Endometrial microvascular endothelial cells (primary cell): Measurements from ENCODE around the gene PCDH15. TPM values are rescaled to one million over a fixed set of nuclear protein-coding genes. Genes with fewer than 3 reads are reported as not detected.

Experiments
- in situ Hi-C: cut with HindIII; loops from 2 replicates; pipeline ENCODE4 v1.10.0; 2017; ENCODE audit warnings: low sequenced_read_pairs, low pct_unique_long_range_greater_than_20kb; ENCODE audit errors: inconsistent ontology term
- total RNA-seq: library from RNA; depleted of rRNA; stranded (reverse); fragments of >200 nt; gene quantifications from one replicate; pipeline ENCODE4 v1.2.3, GENCODE V29; 2015; ENCODE audit errors: inconsistent ontology term

PCDH15 gene
- total RNA-seq, 1 donor from 2014 or later: not detected

DNA sequence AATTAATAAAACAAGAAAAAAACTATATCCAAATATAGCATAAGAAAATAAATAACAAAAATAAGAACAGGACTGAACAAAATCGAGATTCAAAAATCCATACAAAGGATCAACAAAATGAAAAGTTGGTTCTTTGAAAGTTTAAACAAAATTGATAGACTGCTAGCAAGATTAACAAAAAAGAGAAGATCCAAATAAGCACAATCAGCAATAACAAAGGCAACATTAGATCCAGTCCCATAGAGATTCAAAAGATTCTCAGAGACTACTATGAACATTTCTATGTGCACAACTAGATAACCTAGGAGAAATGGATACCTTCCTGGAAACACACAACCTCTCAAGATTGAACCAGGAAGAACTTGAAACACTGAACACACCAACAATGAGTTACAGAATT is 534.6 kb downstream of the PCDH15 start:
- in situ Hi-C loops: no loop called here

DNA sequence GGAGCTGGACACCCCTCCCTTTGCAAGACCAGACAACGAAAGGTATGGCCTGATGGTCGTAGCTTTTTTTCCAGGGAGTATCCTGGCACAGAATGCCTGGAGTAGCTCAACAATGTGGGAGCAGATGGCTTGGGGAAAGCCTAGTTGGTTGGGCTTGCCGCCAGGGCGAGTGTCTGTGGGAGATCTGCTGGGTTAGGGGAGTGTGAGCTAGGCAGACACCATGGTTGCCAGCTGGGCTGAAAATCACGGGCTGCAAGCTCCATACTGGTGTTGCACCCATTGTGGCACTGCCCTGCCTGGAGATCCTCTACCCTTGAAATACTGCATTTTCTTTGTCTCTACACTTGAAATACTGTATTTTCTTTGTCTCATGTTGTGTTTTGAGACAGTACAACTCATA is 538.3 kb downstream of the PCDH15 start:
- in situ Hi-C loops: no loop called here

DNA sequence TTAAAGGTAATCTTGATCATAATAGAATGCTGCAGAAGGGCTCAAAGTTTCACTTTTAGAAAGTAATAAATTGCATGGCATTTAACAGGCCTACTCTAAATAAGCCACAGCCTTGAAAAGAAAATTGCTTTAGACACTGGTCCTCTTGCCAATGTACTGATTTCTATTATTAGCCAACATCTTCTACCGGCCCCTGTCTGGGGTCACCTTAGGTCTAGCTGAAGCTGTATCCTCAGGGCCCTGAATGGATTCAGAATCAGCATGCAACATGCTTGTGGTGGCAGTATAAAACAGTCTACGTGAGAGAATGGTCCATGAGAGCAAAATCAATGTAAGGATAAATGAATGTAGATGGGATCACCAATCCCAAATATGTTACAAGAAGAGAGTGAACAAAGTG is 541.9 kb downstream of the PCDH15 start:
- in situ Hi-C loops: no loop called here

DNA sequence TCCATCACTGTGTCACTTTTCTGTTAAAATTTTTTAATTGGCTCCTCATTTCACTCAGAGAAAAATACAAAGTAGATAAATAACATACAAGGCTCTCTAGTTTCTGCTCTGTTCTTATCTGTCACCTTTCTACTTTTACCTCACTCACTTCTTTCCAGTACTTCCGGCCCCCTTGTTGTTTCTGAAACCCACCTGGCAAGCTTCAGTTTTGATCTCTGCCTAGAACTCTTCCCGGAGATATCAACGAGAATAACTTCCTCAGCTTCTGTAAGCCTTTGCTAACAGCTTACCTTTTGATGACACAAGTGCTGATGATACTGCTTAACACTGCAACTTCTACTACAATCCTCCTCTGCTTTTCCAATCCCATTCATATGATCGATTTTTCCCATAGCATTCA is 566.2 kb downstream of the PCDH15 start:
- in situ Hi-C loops: no loop called here

DNA sequence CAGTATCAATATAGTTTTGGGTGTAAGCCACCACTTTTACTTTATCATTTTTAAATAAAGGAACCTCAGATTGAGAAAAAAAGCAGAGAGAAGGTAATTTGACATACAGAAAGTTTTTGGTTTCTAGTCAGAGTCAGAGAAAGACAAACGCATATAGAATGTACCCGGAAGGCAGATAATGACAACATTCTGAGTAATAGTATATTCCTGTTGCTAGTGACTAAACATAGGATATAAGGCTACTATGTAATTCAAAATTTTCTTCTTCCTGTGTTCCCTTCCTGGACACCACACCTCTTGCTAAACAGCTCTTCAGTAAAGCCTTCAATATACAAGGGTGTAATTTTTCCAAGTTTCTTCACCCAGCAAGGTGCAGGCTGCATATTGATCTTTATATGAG is 597.6 kb downstream of the PCDH15 start:
- in situ Hi-C loops: no loop called here

DNA sequence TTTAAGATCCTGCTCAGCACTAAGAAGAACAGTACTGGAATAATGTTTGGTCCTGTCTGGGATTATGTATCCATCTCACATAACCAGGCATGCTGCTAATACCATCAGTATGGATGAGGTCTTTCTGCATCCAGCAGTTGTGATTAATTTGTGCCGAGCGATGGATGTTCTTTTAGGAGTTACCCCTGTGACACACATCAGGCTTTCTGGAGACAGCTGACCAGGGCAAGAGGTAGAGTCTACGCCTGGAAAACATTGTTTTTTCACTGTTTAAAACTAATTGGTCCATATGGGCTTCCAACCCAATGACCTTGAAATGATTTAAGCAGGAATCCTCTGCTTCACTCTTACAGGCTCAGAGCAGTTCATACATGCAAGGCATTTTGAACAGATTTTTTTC is 603.0 kb downstream of the PCDH15 start:
- in situ Hi-C loops: no loop called here

DNA sequence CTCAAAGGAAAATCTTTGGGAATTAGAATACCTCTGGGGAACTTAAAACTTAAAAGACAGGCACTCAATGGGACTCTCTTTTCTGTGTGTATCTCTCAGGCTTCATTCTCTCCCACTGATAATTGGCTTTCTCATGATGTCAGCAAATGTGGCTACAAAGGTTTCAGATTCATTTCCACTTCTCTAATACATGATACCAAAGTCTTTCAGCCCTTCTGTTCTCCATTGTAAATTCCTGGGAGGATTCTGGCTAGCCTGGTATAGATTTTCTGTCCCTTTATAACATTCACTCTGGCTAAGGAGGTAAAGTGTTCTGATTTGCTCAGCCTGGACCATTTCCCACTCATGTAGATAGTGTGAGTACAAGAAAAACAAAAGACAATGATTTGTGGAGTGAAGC is 606.2 kb downstream of the PCDH15 start:
- in situ Hi-C loops: no loop called here

DNA sequence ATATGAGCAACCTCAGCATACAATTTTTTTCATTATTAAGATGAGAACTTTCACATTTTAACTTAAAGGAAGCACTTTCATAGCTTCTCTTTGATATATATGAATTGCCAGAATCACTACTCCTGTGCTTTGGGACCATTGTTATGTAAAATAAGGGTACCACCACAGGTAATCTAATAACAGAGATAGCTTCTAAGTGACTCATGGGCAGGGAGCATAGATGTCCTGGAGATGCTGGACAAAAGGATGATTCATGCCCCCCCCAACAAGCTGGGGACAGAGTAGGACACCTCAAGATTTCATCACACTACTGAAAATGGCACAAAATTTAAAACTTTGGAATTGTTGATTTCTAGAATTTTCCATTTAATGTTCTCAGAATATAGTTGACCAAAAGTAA is 641.1 kb downstream of the PCDH15 start:
- in situ Hi-C loops: no loop called here

DNA sequence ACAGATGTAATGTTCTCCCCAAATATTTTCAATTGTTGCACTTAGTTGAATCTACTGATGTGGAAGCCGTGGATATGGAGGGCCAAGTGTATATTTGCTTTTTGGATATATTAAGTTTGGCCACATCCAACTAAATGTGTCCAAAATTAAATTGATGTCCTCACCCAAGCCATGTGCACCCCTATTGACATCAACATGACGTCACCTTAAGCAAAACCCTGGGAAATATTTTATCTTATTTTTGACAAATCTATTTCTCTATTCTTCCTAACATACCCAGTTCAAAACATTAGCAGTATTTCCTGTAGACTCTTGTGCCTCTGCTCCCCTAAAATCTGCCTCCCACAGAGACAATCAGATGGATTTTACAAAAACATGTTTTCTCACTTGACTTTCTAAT is 652.5 kb downstream of the PCDH15 start:
- in situ Hi-C loops: no loop called here

DNA sequence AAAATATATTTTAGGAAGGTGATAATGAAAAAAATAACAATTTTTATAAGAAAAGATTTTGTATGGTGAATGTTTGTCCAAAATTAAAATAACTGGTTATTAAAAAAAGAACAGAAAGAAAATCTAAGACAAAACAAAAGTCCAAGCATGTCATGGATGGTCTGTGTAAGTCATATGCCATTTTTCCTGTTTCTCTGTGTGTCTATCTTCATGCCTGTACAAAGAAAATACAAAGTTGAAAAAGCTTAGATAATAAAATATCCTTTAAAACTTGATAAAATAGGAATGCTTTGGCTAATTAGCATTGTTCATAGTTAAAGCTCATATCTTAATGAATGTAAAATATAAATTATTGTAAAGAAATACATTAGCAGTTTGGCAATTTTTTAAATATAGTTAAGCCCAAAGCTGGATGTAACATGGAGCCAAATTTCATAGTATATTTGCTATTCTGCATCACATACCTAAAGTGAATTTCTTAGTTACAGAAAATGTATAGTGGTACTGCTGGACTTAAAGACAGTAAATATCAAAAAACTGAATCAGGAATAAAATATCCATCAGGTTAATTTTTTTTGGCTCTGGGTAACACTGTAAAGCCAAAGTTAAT is 661.1 kb downstream of the PCDH15 start:
- in situ Hi-C loops: no loop called here

DNA sequence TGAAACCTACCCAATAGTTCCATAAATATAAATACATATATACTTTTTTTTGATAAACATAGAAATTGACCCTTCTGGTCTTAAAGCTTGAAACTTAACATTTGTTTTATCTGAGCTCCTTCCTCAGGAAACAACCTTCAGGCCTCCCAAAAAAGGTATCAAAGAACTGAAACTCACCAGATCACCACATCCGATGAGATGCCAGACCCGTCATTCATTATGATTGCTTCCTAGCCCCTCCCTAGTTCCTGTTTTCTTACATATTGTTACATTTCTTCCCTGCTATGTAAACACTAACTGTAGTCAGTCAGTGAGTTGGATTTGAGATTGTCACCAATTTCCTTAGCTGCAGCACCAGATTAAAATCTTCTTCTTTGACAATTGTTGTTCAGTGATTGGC is 663.6 kb downstream of the PCDH15 start:
- in situ Hi-C loops: no loop called here

DNA sequence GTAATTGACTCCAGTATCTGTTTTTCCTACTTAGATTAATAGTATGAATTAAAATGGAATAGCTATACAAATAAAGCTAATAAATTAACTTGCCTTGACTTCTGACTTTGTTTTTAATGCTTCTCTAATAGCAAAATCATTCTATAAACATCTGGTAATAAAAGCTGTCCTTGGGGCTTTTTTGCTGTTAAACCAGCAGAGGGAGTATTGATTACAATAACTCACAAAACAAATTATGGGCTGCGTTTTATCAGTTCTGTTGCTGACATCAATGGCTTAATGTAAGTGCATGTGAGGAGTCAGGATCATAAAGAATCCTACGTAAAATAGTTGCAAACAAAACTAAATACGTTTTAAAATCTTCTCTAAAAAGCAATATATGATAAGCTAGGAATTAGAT is 667.8 kb downstream of the PCDH15 start:
- in situ Hi-C loops: no loop called here

DNA sequence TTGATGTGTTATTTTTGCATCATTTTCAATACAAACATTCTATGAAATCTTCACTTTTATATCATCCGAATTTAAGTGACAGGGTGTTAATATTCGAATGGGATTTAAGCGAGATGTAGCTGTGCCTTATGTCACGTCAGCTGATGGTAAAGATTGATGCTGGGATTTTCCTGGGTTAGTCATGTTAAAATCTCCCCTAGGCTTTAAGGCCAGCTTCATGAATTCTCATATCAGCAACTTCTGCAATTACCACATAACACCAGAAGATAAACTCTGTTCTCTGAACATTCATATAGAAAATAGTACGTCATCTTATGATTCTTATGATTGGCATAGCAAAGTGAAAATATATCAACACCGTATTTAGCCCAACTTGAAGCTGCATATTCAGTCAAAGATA is 669.2 kb downstream of the PCDH15 start:
- in situ Hi-C loops: no loop called here

DNA sequence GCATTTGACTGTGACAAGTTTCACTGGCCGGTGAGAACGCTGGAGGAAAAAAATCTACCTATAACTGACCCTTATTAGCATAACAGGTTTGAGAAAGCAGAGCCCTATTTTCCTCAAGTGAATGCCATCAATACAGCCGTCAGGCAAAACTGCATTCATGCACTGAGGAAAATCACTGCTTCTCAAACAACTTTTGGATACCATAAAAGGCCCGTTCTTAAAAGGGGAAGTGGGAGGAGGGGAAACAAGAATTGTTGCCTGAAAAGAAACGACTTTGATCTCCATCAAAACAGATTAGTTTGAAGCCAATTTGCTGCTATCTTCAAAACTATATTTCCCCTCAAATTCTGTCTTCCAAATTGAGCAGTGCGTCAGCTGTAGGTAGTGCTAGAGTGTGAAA is 670.6 kb downstream of the PCDH15 start:
- in situ Hi-C loops: no loop called here

DNA sequence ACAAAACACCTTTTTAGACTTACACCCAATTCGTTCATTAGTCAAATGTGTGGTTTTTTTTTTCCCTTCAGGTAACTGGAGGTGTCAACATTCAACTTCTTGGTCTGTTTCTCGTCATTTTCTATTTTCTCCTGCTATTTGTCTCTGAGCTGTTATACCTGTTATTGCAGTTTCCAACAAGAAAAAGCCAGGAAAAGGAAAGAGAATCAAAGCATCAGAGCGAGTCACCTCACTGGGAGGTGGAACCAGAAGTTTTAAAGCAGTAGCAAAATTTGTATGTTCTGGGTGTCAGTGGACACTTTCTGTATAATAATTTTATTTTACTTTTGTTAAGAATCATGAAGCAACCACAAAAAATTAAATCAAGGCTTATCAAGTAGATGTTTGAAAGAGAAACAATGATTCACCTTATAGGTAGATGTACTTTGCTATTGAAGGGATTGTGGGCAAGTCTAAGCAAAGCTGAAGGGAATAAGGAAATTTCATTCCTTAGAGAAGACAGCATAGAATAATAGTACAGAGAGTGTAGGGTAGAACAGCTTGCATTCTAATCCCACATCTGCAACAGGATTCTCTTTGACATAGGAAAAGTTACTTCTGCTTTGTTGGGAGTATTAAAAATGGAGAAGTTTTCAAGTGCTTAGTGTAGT is 675.8 kb downstream of the PCDH15 start:
- in situ Hi-C loops: no loop called here

DNA sequence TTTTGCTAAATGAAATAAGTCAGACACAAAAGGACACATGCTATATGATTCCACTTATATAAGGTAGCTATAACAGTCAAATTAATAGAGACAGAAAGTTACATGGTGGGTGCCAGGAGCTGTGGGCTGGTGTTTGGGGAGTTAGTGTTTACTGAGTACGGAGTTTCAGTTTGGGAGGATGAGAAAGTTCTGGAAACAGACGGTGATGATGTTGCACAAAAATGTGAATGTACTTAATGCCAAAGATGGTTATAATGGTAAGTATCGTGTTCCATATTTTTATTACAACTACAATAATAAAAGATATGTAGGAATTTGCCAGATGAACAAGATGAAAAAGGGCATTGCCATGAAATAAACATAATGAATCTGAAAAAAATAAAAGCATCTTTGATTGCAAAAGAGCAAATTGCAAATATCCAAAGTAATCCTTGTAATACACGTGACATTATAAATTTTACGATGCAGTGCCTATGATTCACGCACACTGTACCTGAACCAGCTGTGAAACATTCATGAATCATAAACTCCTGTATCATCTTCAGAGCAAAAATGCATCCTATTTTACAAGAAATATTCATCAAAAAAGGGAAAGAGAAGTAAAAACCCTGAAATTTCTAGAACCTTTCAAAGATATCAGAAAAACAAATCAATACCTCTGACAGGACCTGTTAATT is 676.7 kb downstream of the PCDH15 start:
- in situ Hi-C loops: no loop called here

DNA sequence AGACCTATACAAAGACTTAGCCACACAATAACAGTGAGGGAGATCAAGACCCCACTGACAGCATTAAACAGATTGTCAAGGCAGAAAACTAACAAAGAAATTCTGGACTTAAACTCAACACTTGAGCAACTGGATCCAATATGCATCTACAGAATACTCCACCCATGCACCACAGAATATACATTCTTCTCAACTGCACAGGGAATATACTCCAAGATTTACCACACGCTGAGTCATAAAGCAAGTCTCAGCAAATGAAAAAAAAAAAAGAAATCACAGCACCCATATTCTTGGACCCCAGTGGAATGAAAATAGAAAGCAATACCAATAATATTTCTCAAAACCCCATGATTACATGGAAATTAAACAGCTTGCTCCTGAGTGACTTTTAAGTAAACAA is 680.2 kb downstream of the PCDH15 start:
- in situ Hi-C loops: no loop called here

DNA sequence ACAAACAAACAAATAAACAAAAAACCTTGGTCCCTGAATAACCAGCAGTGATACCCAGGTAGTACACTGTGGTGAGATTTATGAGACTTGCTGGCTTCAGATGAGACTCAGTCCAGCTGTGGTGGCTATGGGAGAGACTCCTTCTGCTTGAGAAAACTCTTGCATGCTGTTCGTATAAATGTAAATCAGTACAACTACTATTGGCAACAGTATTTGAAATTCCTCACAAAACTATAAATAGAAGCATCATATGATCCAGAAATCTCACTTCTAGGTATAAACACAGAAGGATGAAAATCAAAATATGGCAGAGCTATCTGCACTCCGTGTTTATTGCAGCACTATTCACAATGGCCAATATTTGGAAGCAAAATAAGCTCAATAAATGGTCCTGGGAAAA is 692.1 kb downstream of the PCDH15 start:
- in situ Hi-C loops: no loop called here

DNA sequence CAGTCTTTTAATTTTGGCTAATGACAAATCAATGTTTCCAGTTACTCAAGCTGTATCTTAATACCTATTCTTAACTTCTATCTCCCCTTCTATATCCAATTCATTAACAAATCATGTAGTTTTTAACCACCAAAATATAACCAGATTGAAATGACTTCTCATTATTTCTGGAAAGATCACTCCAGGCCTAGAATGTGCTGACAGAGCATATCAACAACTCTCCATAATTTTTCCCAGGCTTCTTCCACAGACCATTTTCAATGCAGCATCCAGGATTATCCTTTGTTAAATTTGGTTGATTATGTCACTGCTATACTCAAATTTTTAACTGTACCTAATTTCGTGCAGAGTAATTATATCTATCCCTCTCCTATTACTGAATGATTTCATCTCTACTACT is 704.1 kb downstream of the PCDH15 start:
- in situ Hi-C loops: no loop called here

DNA sequence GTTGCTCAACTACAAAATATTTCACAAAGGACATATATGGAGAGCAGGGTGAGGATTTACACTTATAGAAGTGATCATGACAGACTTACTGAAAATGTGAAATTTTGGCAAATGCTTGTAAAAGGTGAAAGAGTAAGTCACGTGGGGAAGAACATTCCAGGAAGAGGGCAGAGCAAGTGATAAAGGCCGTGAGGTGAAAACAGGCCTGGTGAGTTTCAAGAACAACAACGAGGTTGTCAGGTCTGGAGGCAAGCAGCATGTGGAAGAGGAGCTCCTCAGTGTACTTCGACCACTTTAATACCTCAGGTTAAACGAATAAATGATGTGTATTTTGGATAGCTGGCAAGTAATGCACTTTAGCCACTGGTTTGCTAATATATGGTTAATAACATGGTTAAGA is 706.7 kb downstream of the PCDH15 start:
- in situ Hi-C loops: no loop called here

DNA sequence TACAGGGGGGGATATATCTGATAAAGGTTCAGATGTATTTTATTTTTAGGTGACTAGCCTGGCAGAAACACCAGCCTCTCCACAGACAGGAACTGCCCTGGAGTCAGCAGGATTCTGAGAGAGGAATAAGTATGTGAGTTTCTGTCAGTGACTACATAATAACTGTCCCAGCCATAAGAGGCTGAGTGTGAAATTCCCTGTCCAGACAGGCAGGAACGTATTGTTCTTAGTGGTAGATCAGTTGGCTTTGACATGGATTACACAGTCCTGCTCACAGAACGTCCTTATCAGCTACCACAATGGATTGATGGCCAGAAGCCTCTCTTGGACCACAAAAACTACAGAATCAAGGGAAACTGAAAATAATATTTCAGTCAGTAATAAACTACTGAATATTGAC is 709.8 kb downstream of the PCDH15 start:
- in situ Hi-C loops: no loop called here
